Measurements from ENCODE around the gene TRAF3IP1. TPM values are rescaled to one million over a fixed set of nuclear protein-coding genes. Genes with fewer than 3 reads are reported as not detected.

The TRAF3IP1 gene
- polyA plus RNA-seq, 3 donors, result 1.2 to 1.5 (median 1.5) TPM

DNA sequence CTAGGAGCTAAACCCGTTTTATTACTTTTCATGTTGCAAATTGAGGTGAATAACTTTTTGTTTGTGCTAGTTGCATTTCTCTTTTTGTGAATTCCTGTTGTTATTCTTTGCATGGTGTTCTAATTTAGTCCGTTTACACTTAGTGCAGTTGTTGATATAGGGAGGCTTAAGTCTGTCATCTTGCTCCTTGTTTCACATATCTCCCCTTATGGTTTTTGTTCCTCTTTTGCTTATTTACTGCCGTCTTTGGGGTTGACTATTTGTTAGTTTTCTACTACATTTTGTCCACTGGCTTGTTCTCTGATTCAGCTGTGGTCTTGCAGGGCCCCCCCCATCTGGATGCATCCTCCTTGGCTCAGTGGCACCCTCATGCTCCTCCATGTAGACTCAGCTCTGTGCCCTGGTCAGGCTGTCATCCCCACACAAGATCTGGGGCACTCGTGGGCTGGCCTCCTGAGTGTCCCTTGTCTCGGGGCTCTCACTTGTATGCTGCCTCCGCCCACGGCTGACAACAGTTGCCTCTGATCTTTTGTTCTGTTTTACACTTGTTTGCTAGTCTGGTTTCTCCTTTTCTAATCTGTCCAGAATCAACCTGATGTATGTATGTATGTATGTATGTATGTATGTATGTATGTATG, 63.5 kb downstream of the TRAF3IP1 start:
- Histone ChIP-seq H3K36me3 (replicated peaks in 1 of 2; ENCODE audit: control insufficient read depth in 1 of 2, insufficient read depth in 2 of 2, low read length in 2 of 2) (no peaks in the 10 kb centered on the region), H3K4me1 (ENCODE audit: control insufficient read depth in 1 of 2, insufficient read depth in 2 of 2, low read length in 2 of 2) (peaks cover 96 to 100% of the 10 kb centered on the region in 2 donors), H3K4me3 (replicated peaks in 1 of 3; ENCODE audit: low read depth in 2 of 3, low read length in 3 of 3) (peak overlapping the region in 1 of 3 experiments; percentile 71), H3K27me3 (ENCODE audit: control insufficient read depth in 2 of 2, insufficient read depth in 2 of 2, low read length in 2 of 2) (no peaks in the 10 kb centered on the region), H3K27ac (ENCODE audit: low read depth in 1 of 2, low read length in 2 of 2) (peak overlapping the region; percentile 56 to 94), H2AFZ (ENCODE audit: insufficient read depth, low read depth, low read length, poor library complexity, severe bottlenecking) (no peak overlapping the region), H3K79me2 (ENCODE audit: insufficient read depth, low read length) (no peaks in the 10 kb centered on the region), H3K9me3 (replicated peaks in 1 of 2; ENCODE audit: control insufficient read depth in 1 of 2, insufficient read depth in 1 of 2, low read length in 2 of 2) (no peaks in the 10 kb centered on the region), H4K20me1 (ENCODE audit: insufficient read depth, low read length) (no peaks in the 10 kb centered on the region), H3K9ac (ENCODE audit: insufficient read depth, low read length, poor library complexity, severe bottlenecking) (no peak overlapping the region), H3K4me2 (replicated peaks; ENCODE audit: extremely low read depth, low read length, poor library complexity, severe bottlenecking) (peak overlapping the region; percentile 76)
- Mint-ChIP-seq H3K27me3 (ENCODE audit: low read depth in 3 of 3) (no peaks in the 10 kb centered on the region), H3K9me3 (peaks cover 2 to 15% (median 5%) of the 10 kb centered on the region in 7 donors), H3K27ac (peak overlapping the region; percentile 92 to 98 (median 98)), H3K36me3 (no peaks in the 10 kb centered on the region), H3K4me3 (peak overlapping the region; percentile 60 to 71), H3K4me1 (peaks cover 92% of the 10 kb centered on the region)
- intact Hi-C loops (cut with micrococcal nuclease), result no loop called here
- TF ChIP-seq, protein P1, sequence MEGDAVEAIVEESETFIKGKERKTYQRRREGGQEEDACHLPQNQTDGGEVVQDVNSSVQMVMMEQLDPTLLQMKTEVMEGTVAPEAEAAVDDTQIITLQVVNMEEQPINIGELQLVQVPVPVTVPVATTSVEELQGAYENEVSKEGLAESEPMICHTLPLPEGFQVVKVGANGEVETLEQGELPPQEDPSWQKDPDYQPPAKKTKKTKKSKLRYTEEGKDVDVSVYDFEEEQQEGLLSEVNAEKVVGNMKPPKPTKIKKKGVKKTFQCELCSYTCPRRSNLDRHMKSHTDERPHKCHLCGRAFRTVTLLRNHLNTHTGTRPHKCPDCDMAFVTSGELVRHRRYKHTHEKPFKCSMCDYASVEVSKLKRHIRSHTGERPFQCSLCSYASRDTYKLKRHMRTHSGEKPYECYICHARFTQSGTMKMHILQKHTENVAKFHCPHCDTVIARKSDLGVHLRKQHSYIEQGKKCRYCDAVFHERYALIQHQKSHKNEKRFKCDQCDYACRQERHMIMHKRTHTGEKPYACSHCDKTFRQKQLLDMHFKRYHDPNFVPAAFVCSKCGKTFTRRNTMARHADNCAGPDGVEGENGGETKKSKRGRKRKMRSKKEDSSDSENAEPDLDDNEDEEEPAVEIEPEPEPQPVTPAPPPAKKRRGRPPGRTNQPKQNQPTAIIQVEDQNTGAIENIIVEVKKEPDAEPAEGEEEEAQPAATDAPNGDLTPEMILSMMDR (IDR thresholded peaks at IDR 0.05), result no peak
- peak; percentile 16 to 24 (median 17) for DNase-seq
- 27% methylated on average over 3 of the region's 7 CpGs for WGBS (ENCODE audit: insufficient coverage)

- no peaks in the 10 kb centered on the region for H3K79me2 ChIP-seq (ENCODE audit: insufficient read depth, low read length)
- peaks cover 79% of the 10 kb centered on the region for H3K4me1 Mint-ChIP-seq
- peaks cover 79 to 89% of the 10 kb centered on the region in 2 donors for H3K4me1 ChIP-seq (ENCODE audit: control insufficient read depth in 1 of 2, insufficient read depth in 2 of 2, low read length in 2 of 2)
- TF ChIP-seq, protein P1 (IDR thresholded peaks at IDR 0.05), result no peak
- peak overlapping the region; percentile 38 for H2AFZ ChIP-seq (ENCODE audit: insufficient read depth, low read depth, low read length, poor library complexity, severe bottlenecking)
- no peaks in the 10 kb centered on the region for H3K27me3 Mint-ChIP-seq (ENCODE audit: low read depth in 3 of 3)
- no peaks in the 10 kb centered on the region for H3K27me3 ChIP-seq (ENCODE audit: control insufficient read depth in 2 of 2, insufficient read depth in 2 of 2, low read length in 2 of 2)
- intact Hi-C loops (cut with micrococcal nuclease), result loop anchor here in 1 of 2 donors (5.0 kb wide), 1 partner anchor 40 kb away; the partner anchor contains the start of gene ASB1
- peak overlapping the region; percentile 85 to 96 (median 92) for H3K27ac Mint-ChIP-seq
- peak overlapping the region; percentile 74 to 86 for H3K27ac ChIP-seq (ENCODE audit: low read depth in 1 of 2, low read length in 2 of 2)
- H3K4me3 ChIP-seq (replicated peaks in 1 of 3; ENCODE audit: low read depth in 2 of 3, low read length in 3 of 3), result peak overlapping the region in 1 of 3 experiments; percentile 53
- no peaks in the 10 kb centered on the region for H3K36me3 Mint-ChIP-seq
- peaks cover 0 to 15% (median 5%) of the 10 kb centered on the region in 7 donors for H3K9me3 Mint-ChIP-seq
- no CpG with 5 or more reads among the region's 4 CpGs for WGBS (ENCODE audit: insufficient coverage)
- DNase-seq, result peak; percentile 84 to 92 (median 90)
- no peak overlapping the region for H3K4me3 Mint-ChIP-seq
- peak overlapping the region; percentile 48 for H3K4me2 ChIP-seq (replicated peaks; ENCODE audit: extremely low read depth, low read length, poor library complexity, severe bottlenecking)
- H4K20me1 ChIP-seq (ENCODE audit: insufficient read depth, low read length), result no peaks in the 10 kb centered on the region
- H3K9ac ChIP-seq (ENCODE audit: insufficient read depth, low read length, poor library complexity, severe bottlenecking), result no peak overlapping the region
- H3K36me3 ChIP-seq (replicated peaks in 1 of 2; ENCODE audit: control insufficient read depth in 1 of 2, insufficient read depth in 2 of 2, low read length in 2 of 2), result no peaks in the 10 kb centered on the region
- H3K9me3 ChIP-seq (replicated peaks in 1 of 2; ENCODE audit: control insufficient read depth in 1 of 2, insufficient read depth in 1 of 2, low read length in 2 of 2), result no peaks in the 10 kb centered on the region
These were observed 67.0 kb downstream of the TRAF3IP1 start for GRCh38 chr2:238387332-238387731.

Measured in CD14-positive monocyte (primary cell).